ENCODE data around the gene PTPRD.

Gene PTPRD

DNA sequence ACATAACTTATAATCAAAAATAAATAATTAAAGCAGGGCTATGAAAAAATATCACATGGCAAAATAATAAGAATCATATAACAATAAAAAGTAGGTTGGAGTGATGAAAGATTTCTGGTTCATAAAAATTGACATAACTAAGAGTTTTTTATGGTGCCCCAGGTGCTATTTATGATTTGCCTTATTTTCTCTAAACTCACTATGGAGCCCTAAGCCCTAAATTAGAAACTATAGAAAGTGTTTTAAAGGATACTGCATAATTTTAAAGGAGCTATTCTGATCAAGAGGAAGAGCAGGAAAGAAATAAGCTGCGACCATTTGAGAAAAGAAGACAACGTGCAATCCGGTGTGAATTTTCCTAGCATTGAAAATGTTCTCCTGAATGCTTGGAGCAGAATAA, 2178.2 kb downstream of the PTPRD start:
- no peak for DNase-seq (ENCODE audit: low spot score)

DNA sequence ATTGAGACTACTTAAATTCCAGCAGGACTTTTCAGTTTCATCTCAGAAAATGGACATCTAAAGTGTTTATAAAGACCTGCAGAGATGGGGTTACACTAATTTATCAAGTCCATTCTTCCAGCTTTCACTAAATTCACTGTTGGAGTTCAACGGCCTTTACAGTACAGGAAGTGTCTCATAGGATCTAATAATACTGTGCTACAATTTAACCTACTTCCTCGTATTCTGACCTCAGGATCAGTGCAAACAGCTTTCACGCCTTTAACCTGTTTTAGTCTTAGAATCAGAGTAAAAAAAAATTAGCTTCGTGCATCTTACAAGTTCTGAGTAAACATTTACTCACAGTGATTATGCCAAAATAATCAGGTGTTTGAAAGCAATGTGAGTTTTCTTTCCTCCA, 2180.6 kb downstream of the PTPRD start:
- no peak for DNase-seq (ENCODE audit: low spot score)

DNA sequence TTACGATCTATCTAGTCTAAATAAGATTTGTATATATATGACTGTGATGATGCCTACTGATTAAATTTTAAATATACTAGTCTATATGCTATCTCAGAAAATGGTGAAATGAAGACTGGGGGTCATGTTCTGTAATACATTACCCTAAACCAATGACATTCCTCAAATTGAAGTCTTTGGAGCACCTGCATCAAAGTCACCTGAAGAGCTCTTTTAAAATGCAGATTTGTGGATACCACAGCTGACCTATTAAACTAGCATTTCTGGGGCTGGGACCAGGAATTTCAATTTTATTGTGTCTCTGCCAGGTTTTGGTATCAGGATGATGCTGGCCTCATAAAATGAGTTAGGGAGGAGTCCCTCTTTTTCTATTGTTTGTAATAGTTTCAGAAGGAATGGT, 2181.3 kb downstream of the PTPRD start:
- DNase-seq (ENCODE audit: low spot score), result no peak

DNA sequence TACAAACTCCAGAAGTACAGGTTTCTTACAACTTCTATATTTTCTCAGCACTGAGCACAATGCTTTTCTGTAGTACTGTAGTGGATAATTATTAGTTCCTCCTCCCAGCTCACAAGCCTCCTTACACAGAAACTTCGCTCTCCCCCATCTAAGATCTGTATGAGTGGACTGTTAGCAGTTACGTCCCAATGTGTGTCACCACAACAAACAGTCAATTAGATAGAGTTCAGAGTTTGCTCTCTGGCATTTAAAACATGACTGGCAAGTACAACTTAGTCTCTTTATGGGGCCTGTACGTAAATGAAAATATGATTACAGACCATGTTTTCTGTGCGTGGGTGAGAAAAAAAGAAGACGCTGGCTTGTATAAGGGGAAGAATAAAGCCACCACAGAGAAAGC, 2181.9 kb downstream of the PTPRD start:
- no peak for DNase-seq (ENCODE audit: low spot score)

DNA sequence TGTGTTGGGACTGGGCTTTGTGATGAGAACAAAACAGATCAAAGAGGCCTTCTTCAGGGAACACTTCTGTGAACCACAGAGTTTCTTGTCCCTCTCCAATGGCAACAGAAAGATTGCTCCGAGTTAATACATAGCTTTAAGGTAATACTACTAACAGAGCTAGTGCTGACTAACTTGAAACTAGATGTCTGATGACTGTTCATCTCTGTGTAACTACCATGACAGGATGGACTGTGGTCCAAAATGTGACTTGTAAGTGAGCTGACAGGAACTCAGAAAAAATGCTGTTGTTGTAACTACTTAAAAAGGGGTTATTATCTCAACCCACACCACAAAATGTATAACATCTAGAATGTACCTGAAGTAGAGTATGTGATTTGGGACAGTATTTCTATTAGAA, 2183.0 kb downstream of the PTPRD start:
- no peak for DNase-seq (ENCODE audit: low spot score)

DNA sequence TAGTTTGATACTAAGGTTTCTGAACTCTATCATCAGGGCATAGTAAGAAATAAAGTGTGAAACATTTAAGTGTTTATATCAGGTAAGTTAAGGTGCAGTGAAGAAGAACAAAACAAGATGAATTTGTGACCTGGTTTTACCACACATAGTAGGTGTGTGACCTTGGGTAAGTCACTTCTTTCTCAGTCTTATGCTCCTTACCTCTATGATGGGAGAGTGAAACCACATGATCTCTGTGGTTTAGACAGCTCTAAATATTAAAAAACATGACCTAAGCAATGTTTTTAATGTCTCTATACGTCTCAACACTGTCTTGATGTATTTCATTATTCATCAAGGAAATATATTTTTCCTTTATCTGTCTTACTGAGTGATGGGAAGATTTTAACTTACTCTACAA, 2183.6 kb downstream of the PTPRD start:
- no peak for DNase-seq (ENCODE audit: low spot score)

DNA sequence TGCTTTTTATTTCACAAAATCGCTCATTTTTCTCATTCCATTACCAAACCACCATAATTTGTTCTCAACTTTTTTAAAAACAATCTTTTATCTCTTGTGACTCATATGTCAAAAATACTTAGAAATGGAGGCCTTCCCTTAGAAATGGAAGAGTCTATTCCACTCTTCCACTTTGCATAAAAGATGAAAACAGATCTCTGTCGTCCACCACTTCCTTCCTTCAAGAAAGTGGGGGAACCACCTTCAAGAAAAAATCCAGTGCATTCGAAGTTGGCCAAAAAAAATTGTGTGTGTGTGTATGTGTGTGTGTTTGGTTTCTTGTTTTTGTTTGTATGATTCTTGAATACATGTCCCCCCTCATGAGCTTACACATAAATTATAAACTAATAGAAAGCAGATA, 2184.4 kb downstream of the PTPRD start:
- DNase-seq (ENCODE audit: low spot score), result no peak

DNA sequence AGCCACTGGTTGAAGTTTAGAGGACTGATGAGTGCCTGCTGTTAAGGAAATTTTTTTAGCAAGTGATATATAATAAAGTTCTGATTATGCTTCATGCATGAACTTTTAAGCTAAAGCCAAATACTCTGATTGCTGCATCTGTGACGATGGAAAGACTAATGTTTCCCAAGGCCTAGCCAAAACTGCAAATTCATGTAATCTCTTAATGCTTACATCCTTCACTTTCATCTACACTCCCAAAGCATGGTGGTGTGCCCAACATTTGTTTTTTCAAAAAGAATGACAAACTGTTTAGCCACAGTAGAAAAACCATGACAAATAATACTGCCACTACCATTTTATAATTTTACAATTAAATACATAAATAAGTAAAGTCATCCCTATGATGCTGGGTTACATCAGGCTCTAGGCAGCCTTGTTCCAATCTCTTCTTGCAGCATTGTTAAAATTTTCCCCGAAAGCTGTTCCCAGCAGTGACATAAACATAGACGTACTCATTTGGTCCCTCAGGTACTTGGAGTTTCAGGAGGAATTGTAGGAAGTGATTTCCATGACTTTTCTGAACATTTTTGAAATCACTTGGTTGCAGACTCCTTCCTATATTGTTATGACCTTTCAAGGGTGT, 2187.9 kb downstream of the PTPRD start:
- no peak for DNase-seq (ENCODE audit: low spot score)

DNA sequence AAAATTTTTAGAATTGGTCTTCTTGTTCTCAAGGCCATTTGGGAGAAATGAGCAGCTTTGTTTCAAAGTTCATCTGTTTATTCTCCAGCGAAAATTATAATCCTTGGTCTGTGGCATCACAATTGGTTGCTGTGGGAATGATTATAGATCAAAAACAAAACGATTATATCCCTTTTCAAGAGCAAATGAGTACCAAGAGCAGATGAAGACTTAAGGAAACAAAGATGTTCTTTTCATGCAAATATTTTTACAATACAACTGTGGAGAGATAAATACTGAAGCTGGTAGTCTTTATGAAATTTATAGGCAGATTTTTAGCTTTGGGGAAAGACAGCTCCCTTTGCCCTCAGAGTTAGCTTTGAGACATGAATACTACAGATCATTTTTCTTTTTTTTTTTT, 2192.4 kb downstream of the PTPRD start:
- DNase-seq (ENCODE audit: low spot score), result no peak

DNA sequence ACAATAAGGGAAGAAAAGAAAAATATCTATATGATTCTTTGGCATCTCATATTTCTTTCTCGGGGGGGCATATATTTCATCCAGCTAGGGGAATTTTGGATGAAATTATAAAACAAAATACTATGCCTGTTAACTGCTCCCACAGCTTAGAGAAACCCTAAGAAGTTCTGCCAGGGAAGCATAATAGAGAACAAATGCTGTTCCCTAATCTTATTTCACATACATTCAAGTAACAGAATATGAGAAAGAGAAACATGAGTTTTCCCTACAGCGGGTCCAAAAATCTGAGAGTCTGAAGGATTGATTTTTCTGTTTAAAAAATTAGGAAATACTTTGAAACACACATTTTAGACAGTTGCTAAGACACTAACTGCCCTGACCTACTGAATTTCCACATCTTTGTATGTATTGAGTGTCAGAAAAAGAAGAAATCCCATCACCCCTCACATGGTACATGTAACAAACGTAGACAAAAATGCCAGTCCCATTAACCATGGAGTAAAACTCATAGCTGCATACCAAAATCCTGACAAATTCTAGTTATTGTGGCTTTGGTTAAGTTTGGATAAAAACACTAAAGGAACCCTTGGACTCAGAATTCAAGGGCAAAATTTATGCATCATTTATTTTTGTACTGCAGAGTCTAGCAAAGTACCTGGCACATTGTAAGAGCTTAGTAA, 2193.1 kb downstream of the PTPRD start:
- DNase-seq (ENCODE audit: low spot score), result no peak

DNA sequence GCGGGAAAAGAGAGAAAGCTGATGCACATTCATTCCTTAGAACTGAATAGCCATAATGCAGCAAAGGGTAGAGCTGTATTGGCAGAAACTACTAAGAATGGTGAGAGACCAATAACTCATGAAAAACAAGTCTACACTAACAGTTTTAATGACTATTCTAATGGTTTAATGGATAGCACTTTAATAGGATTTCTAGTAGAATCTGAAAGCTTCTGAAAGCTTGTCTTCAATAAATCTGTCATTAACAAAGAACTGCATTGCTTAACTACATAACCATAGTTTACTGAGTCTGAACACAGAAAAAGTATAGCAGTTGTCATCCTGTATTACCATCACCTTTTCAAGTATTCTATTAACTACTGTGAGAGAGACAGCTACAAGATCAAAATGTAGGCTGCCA, 2195.5 kb downstream of the PTPRD start:
- DNase-seq (ENCODE audit: low spot score), result no peak

DNA sequence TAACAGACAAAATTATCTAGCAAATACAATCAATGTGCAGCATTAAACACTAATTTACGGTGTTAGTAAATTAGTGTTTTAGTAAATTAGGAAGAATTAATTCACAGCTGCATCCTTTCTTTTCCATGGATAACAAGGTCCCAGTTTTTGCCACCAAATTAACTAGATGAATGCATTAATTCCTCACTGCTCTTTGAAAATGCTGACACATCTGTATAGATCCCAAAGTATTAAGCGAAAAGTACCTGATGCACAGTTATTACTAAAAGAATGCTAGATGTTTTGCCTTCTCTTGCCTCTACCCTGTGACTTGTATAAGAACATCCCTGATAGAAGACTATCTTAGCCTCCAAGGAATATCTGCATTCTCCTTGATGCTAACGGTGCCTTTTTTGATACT, 2200.5 kb downstream of the PTPRD start:
- DNase-seq (ENCODE audit: low spot score), result no peak

DNA sequence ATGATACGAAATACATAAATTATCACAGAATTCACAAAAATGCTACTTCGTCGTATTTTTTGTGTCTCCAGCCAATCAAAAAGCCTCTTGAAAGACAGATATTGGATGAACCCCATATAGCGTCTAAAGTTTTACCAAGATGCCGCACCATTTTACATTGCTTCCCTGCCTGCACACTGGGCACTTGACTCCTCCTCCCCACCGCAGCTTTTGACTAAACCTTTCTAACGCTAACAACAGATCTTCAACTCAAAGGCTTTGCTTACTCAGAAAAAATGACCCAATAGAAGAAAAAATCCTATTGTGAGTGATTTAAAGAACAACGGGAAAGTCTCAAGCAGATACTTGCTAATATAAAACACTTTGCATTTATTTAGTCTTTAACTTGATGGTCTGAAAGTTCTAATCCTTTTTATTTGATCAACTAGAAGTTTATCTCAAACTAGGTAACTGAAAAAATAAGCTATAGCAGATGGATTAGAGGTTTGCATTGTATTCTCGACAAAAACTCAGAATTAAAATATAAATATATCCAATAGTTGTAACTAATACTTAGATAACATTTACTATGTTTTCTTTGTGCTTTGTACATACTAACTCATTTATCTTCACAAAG, 2204.1 kb downstream of the PTPRD start:
- DNase-seq (ENCODE audit: low spot score), result no peak

DNA sequence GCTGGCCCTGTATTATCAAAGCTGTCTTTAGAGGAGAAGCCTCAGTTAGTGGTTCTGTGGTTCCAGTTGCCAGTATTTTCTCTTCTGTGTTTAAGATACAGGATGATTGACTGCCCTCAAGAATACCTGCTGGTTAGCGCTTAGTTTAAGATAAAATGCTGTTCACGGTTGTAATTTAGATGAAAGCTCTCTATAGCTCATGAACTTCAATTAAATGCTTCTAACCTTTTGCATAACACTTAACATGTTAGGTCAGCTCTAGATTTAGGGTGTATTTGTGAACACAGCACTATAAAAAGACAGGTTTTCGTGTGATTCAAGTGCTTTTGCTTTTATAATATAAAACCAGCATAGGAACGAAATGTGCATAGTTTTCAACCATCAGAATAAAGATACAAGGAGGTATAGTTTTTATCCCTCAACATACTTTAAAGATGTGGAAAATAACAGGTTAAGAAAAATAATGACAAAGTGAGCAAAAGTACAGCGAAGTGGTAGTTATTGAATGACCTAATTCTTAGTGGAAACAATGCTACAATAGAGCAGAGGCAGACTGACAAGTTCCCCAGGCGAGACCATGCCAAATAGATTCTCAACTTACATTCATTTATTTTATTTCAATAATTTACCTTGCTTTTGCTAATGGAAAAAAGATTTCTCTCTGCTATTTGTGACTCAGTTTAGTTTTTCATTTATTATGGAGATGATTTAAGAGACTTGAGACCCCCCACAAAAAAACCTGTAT, 2210.7 kb downstream of the PTPRD start:
- DNase-seq (ENCODE audit: low spot score), result no peak

DNA sequence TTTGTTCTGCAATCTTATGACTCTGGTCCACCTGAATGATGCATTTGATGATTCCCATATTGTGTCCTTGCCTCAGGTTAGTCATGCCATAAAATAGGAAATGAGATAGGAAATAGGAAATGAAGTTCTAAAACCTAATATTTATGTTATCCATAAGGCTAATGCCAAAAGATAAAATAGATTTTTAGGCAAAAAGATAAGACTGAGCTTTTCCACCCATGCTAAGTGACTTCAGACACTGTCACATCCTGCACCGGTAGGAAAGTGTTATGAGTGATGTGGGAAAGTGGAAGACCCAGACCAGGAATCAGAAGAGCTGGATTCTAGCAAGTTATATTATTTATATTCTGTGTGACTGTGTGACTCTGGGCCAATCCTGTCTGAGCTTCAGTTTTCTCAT, 2212.4 kb downstream of the PTPRD start:
- no peak for DNase-seq (ENCODE audit: low spot score)

DNA sequence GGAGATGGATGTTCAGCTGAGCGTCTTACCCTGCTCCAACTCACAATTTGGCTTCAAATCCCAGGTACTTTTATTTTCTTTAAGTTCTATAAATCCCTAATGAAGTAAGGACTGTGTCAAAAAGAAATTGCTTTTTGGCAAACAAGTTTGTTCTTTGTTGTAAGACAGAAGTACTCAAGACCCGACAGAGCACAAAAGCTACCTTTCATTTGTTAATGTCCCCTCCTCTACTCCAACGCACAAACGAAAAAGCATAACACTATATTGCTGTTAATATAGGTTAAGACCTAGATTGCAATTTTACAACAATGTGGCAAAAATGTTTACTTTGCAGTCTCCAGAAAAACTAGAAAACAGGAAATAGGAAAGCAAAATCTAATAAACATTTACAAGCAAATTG, 2217.8 kb downstream of the PTPRD start:
- DNase-seq (ENCODE audit: low spot score), result no peak

DNA sequence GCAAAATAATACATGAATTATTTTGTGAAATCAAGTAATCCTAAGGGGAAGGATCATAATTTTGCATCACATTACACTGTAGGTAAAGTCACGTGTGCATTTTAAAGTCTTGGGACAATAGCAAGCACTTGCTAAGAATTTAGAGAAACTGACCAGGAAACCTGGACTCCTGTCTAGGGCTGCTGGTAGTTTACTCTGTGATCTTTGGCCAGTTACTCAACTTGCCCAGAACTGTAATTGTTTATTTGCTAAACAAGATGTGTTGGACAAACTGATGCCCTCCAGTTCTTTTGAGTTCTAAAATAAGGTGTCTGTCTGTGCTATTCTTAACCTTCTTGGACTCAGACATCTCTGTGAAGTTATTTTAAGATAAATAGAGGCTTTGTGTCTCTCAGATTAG, 2218.5 kb downstream of the PTPRD start:
- no peak for DNase-seq (ENCODE audit: low spot score)

DNA sequence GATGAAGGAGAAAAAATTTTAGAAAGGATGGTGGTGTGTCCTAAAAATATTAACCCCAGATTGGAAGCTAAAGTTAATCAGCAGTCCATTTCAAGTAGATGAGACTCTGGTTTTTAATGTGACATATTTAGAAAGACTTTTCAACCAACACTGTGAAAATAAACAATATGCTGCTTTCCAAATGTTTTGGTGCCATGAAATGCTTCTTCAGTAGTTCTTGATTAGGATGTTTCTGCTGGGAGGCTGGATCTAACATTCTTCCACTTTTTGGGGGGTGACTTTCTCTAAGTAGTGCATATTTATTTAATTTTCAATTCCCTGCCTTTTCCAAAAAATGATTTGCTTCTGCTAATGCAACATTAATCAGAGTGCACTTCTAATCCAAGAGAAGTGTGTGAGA, 2219.9 kb downstream of the PTPRD start:
- DNase-seq (ENCODE audit: low spot score), result no peak

DNA sequence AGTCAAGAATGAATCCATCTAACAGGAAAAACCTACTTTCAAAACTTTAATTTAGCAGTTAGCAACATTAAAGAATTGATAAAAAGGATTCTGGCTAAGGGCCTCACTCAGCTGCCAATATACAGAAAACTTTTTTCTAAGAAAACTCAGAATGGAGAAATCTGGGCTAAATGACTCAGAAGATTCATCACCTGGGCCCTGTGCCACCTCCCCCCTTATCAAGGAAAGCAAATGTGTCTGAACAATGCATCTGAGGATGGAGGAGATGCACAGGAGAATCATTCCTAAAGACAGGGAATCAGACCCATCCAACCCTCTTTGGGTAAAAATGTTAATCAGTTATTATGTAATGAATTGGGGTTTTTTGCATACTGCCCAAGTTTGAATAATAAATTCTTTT, 2221.2 kb downstream of the PTPRD start:
- DNase-seq (ENCODE audit: low spot score), result no peak

DNA sequence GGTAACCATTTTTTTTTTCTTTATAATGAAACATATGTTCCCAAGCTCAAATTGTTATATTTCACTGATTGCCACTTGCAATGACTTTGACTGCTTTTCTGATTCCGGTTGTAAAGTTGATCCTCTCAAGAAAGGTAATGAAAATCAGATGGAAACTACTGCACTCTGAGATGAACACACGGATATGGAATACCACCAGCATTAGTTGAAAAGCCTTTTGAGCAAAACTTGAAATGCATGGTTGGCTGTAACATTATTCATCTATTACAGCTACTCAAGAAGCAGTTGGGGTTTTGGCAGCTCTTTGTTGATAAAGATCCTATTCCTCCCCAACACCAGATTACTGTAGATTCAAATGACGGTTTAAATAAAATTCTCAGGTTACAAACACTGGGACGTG, 2221.7 kb downstream of the PTPRD start:
- no peak for DNase-seq (ENCODE audit: low spot score)

DNA sequence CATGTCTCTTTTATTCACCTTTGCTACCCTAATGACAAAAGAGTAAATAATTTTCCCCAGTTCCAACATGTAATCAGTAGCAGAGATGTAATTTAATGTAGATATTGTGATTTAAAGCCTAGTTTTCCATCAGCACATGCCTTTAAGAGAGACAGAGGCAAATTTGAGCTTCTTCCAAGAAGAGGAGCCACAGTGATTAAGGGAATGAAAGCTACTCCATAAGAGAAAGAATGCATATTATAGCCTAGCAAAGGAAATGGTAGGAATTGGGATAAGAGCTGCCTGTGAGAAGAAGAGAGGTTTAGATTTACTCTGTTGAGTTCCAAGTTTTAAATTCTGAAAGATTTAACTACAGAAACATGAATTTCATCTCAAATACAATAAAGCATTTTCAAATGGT, 2222.2 kb downstream of the PTPRD start:
- DNase-seq (ENCODE audit: low spot score), result no peak

DNA sequence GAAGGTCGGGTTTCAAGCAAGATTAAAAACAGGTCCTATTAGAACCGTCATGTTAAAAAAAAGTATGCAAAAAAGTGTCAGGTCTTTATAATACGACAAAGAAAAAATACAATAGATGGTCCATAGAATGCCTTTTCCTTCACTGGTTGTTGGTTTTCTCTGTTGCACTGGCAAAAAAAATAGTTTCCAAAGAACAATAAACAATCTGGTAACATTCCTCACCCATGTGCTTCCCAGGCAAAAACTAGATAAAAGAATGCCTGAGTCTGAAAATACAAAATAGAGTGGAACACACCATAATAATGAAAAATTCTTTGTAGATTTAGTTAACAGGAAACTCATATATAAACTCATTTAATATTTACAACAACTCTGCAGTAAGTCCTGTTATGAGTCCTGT, 2223.3 kb downstream of the PTPRD start:
- DNase-seq (ENCODE audit: low spot score), result no peak

DNA sequence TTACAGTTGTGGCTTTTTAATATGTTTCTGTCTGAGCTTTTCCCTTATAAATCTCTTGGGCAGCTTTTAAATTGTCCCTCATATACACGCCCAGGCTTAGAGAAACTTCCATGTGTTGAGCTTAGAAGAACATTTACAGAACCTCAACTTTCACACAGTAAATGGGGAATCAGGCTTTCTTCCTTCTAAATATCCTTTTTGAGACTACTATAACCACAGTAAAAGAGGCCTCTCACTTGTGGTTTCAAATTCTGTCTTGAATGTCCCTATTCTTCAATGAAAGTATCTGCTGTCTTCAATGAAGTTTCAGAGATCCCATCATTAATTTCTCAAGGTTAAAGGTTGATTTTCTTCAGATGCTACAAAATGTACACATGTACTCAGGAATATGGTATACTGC, 2224.7 kb downstream of the PTPRD start:
- no peak for DNase-seq (ENCODE audit: low spot score)
